Testis (tissue), 3 donors: ENCODE measurements around the gene CFAP107. TPM values are rescaled to one million over a fixed set of nuclear protein-coding genes. Genes with fewer than 3 reads are reported as not detected.

Source experiments
- DNase-seq: peaks from one replicate; pipeline ENCODE4 v3.0.0-alpha.2; 2019
- H3K27ac ChIP-seq, 2 donors: fragments of 200-600 bp; sonication (generic); one replicate each; pipeline ENCODE4 v1.5.1; 2019
- H3K27me3 ChIP-seq: fragments of 200-600 bp; sonication (generic); one replicate; pipeline ENCODE4 v1.5.1; 2019
- H3K36me3 ChIP-seq: fragments of 200-600 bp; sonication (generic); one replicate; pipeline ENCODE4 v1.5.1; 2017; ENCODE audit warnings: low read depth; ENCODE audit errors: missing control alignments
- H3K4me1 ChIP-seq: fragments of 200-600 bp; sonication (generic); one replicate; pipeline ENCODE4 v1.5.1; 2019
- H3K4me3 ChIP-seq, 2 donors: fragments of 200-600 bp; sonication (generic); one replicate each; pipeline ENCODE4 v1.5.1; 2017 to 2019
- H3K9me3 ChIP-seq: fragments of 200-600 bp; sonication (generic); one replicate; pipeline ENCODE4 v1.5.1; 2017
- CTCF ChIP-seq, 3 experiments: fragments of 450-650 bp in 2 of 3; fragments of 200-600 bp in 1 of 3; sonication (generic) in 1 of 3; IDR thresholded peaks; one replicate each; pipeline ENCODE4 v1.5.1; 2016 to 2019; ENCODE audit warnings: antibody characterized with exemption in 3 of 3, mild to moderate bottlenecking in 2 of 3, moderate library complexity in 1 of 3
- POLR2A ChIP-seq: fragments of 450-650 bp; IDR thresholded peaks from one replicate; pipeline ENCODE4 v1.6.1; 2017; ENCODE audit warnings: antibody characterized with exemption, mild to moderate bottlenecking, moderate library complexity
- WGBS, 2 donors: methylation state at CpG; one replicate each; pipeline ENCODE4 v1.1.5; 2018; 5-methylcytosine and 5-hydroxymethylcytosine counted together
- intact Hi-C: fragments of 100-400 bp; cut with DNase I; formaldehyde crosslinking; loops from one replicate; pipeline ENCODE4 v1.15.1; 2023; ENCODE audit warnings: low total_unique reads
- polyA plus RNA-seq: library from polyadenylated mRNA; stranded (reverse); fragments of 350-450 nt; fragmentation: Illumina TruSeq; extraction: RNeasy Lipid Tissue Mini Kit (QIAGEN cat#74804); gene quantifications from one replicate; pipeline ENCODE4 v1.2.3, GENCODE V29; 2014; ENCODE audit warnings: low read depth, low replicate concordance; ENCODE audit not compliant: insufficient read depth
- total RNA-seq, 2 donors: library from RNA; depleted of rRNA; stranded (reverse); fragments of >200 nt; gene quantifications; one replicate each; pipeline ENCODE4 v1.2.3, GENCODE V29; 2016

CFAP107 gene
- total and polyA plus RNA-seq, 3 donors from 2014 or later = 8.1 to 87.9 (median 13.4) TPM

GRCh38 chr1:12773438-12773837, 27.4 kb downstream of the CFAP107 start, which contains the start of gene PRAMEF12:
Gene PRAMEF12 (plus strand): TSS chr1:12773738. CDS start chr1:12774868, 1,130 bp downstream.
- TF ChIP-seq CTCF (IDR thresholded peaks at IDR 0.05) = no peak
- TF ChIP-seq POLR2A = no peak
- H3K27me3 ChIP-seq = no peaks in the 10 kb centered on the region
- H3K4me3 ChIP-seq = no peak within 1 kb of the TSS
- no peaks in the 10 kb centered on the region for H3K36me3 ChIP-seq
- no peak within 1 kb of the TSS for H3K27ac ChIP-seq
- H3K9me3 ChIP-seq = no peaks in the 10 kb centered on the region
- intact Hi-C loops = no loop called here
- H3K4me1 ChIP-seq = no peaks in the 10 kb centered on the region
- no peak for DNase-seq
- 87 to 94% methylated on average over 5 of the region's 5 CpGs for WGBS, 2 donors

- no peak overlapping the region for H3K27ac ChIP-seq
- H3K36me3 ChIP-seq = no peaks in the 10 kb centered on the region
- H3K27me3 ChIP-seq = no peaks in the 10 kb centered on the region
- H3K9me3 ChIP-seq = no peaks in the 10 kb centered on the region
- WGBS, 2 donors = 83 to 88% methylated on average over 5 of the region's 5 CpGs
- no peak overlapping the region for H3K4me3 ChIP-seq
- intact Hi-C loops = no loop called here
- DNase-seq = no peak
- H3K4me1 ChIP-seq = no peaks in the 10 kb centered on the region
- no peak for TF ChIP-seq POLR2A
- TF ChIP-seq CTCF (IDR thresholded peaks at IDR 0.05) = no peak
Observed at GRCh38 chr1:12774801-12775345, 28.9 kb downstream of the CFAP107 start.

- Histone ChIP-seq H3K27me3 (no peaks in the 10 kb centered on the region), H3K9me3 (no peaks in the 10 kb centered on the region), H3K4me3 (no peak overlapping the region), H3K36me3 (no peaks in the 10 kb centered on the region), H3K4me1 (no peaks in the 10 kb centered on the region), H3K27ac (no peak overlapping the region)
- 78 to 86% methylated on average over 8 of the region's 8 CpGs for WGBS, 2 donors
- intact Hi-C loops = no loop called here
- no peak for TF ChIP-seq POLR2A
- TF ChIP-seq CTCF (IDR thresholded peaks at IDR 0.05) = no peak
- no peak for DNase-seq
Observed at GRCh38 chr1:12775443-12775842, 29.4 kb downstream of the CFAP107 start.

GRCh38 chr1:12776801-12777557, 31.0 kb downstream of the CFAP107 start:
- Histone ChIP-seq H3K27me3 (no peaks in the 10 kb centered on the region), H3K4me1 (no peaks in the 10 kb centered on the region), H3K27ac (no peak overlapping the region), H3K36me3 (no peaks in the 10 kb centered on the region), H3K4me3 (no peak overlapping the region), H3K9me3 (no peaks in the 10 kb centered on the region)
- no peak for TF ChIP-seq CTCF (IDR thresholded peaks at IDR 0.05)
- TF ChIP-seq POLR2A = no peak
- 84 to 91% methylated on average over 8 to 15 of the region's 15 CpGs for WGBS, 2 donors
- intact Hi-C loops = no loop called here
- DNase-seq = no peak
